Fibroblast of mammary gland (primary cell): Measurements from ENCODE around the gene PCSK5.

Experiments used
- DNase-seq: peaks from one replicate; pipeline ENCODE4 v3.0.0-alpha.2; 2010; ENCODE audit warnings: low read depth
- H3K4me3 ChIP-seq: 2 replicates; pipeline ENCODE4 v1.5.1; 2011; ENCODE audit warnings: low read depth, mild to moderate bottlenecking, low read length, moderate library complexity; ENCODE audit not compliant: control insufficient read depth
- CTCF ChIP-seq: conservative IDR thresholded peaks from 2 replicates; pipeline ENCODE4 v1.5.1; 2011; ENCODE audit warnings: low read depth, low read length, inconsistent platforms; ENCODE audit not compliant: control insufficient read depth, insufficient read depth

PCSK5 gene

DNA sequence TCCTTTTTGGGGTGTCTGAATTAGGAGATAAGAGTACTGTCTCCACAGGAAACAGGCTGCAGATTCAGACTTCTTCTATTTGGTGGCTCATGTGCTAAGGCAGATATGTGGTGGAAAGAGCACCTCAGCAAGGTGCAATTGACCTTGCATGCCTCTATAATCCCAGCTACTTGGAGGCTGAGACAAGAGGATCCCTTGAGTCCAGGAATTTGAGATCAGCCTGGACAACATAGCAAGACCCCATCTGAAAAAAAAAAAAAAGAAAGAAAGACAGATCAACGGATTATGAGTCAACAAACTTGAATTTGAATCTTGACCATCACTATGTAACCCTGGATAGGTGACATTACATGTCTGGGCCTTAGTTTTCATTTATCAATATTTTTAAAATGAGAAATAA, 459.4 kb downstream of the PCSK5 start:
- no peak for TF ChIP-seq CTCF
- H3K4me3 ChIP-seq, result no peak overlapping the region
- DNase-seq, result no peak

DNA sequence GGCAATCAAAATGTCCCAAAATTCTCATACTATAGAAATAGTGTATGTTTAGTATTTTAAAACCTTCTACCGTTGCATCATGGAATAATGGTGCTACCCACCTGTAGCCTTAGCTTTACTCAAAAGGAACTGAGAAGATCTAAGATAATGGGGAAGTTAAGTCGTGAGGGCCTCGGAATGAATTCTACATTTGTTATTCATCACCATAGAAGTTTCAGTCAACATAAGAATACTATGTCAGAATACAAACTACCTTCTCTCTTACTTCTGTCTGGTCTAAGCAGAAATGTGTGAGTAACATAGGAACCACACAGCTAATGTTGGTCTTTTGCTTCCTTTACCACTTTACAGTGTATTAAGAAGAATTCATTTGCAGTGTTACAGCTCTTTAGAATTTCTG, 460.5 kb downstream of the PCSK5 start:
- no peak overlapping the region for H3K4me3 ChIP-seq
- TF ChIP-seq CTCF, result no peak
- no peak for DNase-seq

DNA sequence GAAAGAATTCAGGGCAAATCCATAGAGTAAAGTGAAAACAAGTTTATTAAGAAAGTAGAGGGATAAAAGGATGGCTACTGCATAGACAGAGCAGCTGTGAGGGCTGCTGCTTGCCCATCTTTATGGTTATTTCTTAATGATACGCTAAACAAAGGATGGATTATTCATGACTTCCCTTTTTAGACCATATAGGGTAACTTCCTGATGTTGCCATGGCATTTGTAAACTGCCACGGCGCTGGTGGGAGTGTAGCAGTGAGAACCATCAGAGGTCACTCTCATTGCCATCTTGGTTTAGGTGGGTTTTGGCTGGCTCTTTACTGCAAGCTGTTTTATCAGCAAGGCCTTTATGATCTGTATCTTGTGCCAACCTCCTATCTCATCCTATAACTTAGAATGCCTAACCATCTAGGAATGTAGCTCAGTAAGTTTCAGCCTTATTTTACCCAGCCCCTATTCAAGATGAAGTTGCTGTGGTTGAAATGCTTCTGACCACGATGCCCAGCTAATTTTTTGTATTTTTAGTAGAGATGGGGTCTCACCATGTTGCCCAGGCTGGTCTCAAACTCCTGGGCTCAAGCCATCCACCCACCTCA, 461.6 kb downstream of the PCSK5 start:
- no peak for TF ChIP-seq CTCF
- DNase-seq, result no peak
- H3K4me3 ChIP-seq, result no peak overlapping the region

DNA sequence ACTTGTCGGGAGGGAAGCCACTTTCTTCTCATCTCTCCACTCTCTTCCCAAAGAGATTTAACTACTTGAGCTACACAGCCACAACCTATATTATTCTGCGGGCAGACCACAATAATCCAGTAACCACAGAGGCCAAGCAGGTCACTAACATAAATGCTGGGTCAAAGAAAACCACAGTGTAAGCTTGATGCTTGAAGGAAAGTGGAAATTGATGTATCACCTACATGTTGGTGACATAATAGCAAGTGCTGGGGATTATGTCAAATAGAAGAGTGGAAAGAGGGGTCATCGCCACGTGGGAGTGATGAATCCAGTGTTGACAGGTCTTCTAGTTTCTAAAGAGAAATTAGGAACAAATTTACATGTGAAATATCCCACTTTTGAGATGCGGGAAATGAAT, 462.8 kb downstream of the PCSK5 start:
- no peak for TF ChIP-seq CTCF
- no peak for DNase-seq
- H3K4me3 ChIP-seq, result no peak overlapping the region

- DNase-seq, result no peak
- no peak overlapping the region for H3K4me3 ChIP-seq
- TF ChIP-seq CTCF, result no peak
Observed at GRCh38 chr9:76354221-76354620, 463.7 kb downstream of the PCSK5 start.

- H3K4me3 ChIP-seq, result no peak overlapping the region
- no peak for DNase-seq
- no peak for TF ChIP-seq CTCF
Observed at GRCh38 chr9:76355886-76356285, 465.4 kb downstream of the PCSK5 start.

GRCh38 chr9:76357555-76357954, 467.1 kb downstream of the PCSK5 start:
- no peak for TF ChIP-seq CTCF
- DNase-seq, result no peak
- no peak overlapping the region for H3K4me3 ChIP-seq
